SU-DHL-6 (cell line): Measurements from ENCODE around the gene MED4.

Experiments
- H2AFZ ChIP-seq: fragments of 200-600 bp; sonication (generic); 2 replicates; pipeline ENCODE4 v1.6.1; 2014; ENCODE audit warnings: low read depth, mild to moderate bottlenecking, moderate library complexity, mixed read lengths, antibody characterized with exemption, low read length; ENCODE audit not compliant: severe bottlenecking
- H3F3A ChIP-seq: fragments of 200-600 bp; shearing (Covaris generic); 2 replicates; pipeline ENCODE4 v1.6.0; 2016; ENCODE audit warnings: antibody characterized with exemption, mild to moderate bottlenecking; ENCODE audit not compliant: insufficient read depth
- H3K27ac ChIP-seq: fragments of 200-600 bp; sonication (generic); 2 replicates; pipeline ENCODE4 v1.5.1; 2016; ENCODE audit warnings: low read depth, mild to moderate bottlenecking, low read length, moderate library complexity, mixed read lengths
- H3K27me3 ChIP-seq: fragments of 200-600 bp; sonication (generic), shearing (Covaris generic); 2 replicates; pipeline ENCODE4 v1.6.0; 2014; ENCODE audit warnings: mild to moderate bottlenecking, low read length
- H3K36me3 ChIP-seq: fragments of 200-600 bp; sonication (generic); 2 replicates; pipeline ENCODE4 v1.6.1; 2014; ENCODE audit warnings: mild to moderate bottlenecking, low read length, mixed read lengths
- H3K4me2 ChIP-seq: fragments of 300-600, 200-600 bp; shearing (Covaris generic), sonication (generic); 2 replicates; pipeline ENCODE4 v1.6.0; 2014; ENCODE audit warnings: low read length, low read depth, mild to moderate bottlenecking; ENCODE audit not compliant: poor library complexity, severe bottlenecking
- H3K4me3 ChIP-seq: fragments of 200-600 bp; sonication (generic); 2 replicates; pipeline ENCODE4 v1.5.1; 2014; ENCODE audit warnings: antibody characterized with exemption, low read length, mild to moderate bottlenecking, mixed read lengths; ENCODE audit not compliant: insufficient read depth, poor library complexity, severe bottlenecking
- H3K79me2 ChIP-seq: fragments of 200-600 bp; sonication (generic); 2 replicates; pipeline ENCODE4 v1.6.1; 2014; ENCODE audit warnings: mild to moderate bottlenecking, low read length, moderate library complexity; ENCODE audit not compliant: insufficient read depth
- H3K9ac ChIP-seq: fragments of 200-600 bp; sonication (generic); 2 replicates; pipeline ENCODE4 v1.7.0; 2014; ENCODE audit warnings: mild to moderate bottlenecking, low read length
- H3K9me2 ChIP-seq: fragments of 200-600 bp; sonication (generic); replicated peaks from 2 replicates; pipeline ENCODE4 v1.6.1; 2014; ENCODE audit warnings: low read length; ENCODE audit not compliant: insufficient read depth
- H3K9me3 ChIP-seq: fragments of 200-600 bp; sonication (generic); 2 replicates; pipeline ENCODE4 v1.6.1; 2014; ENCODE audit warnings: low read length, mixed read lengths; ENCODE audit not compliant: insufficient read depth
- H4K20me1 ChIP-seq: fragments of 200-600 bp; sonication (generic); 2 replicates; pipeline ENCODE4 v1.6.1; 2014; ENCODE audit warnings: low read depth, mild to moderate bottlenecking, antibody characterized with exemption, low read length, moderate library complexity, mixed read lengths
- CTCF ChIP-seq: fragments of 200-600 bp; sonication (generic); IDR thresholded peaks from one replicate; pipeline ENCODE4 v1.5.1; 2017; ENCODE audit warnings: antibody characterized with exemption, mild to moderate bottlenecking, low read length, moderate library complexity; ENCODE audit not compliant: insufficient read depth, poor library complexity, severe bottlenecking
- EZH2phosphoT487 ChIP-seq: fragments of 200-600 bp; sonication (generic), shearing (Covaris generic); conservative IDR thresholded peaks from 2 replicates; pipeline ENCODE4 v1.6.1; 2018; ENCODE audit warnings: mild to moderate bottlenecking, antibody characterized with exemption, low read length, moderate library complexity, mixed read lengths

The MED4 gene

GRCh38 chr13:48126944-48127830 is 32.3 kb upstream of the MED4 start:
- no peaks in the 10 kb centered on the region for H3F3A ChIP-seq
- H3K27me3 ChIP-seq = no peaks in the 10 kb centered on the region
- no peaks in the 10 kb centered on the region for H3K36me3 ChIP-seq
- no peak overlapping the region for H3K4me2 ChIP-seq
- H4K20me1 ChIP-seq = no peaks in the 10 kb centered on the region
- no peak overlapping the region for H3K9ac ChIP-seq
- no peaks in the 10 kb centered on the region for H3K9me3 ChIP-seq
- no peak overlapping the region for H3K27ac ChIP-seq
- H2AFZ ChIP-seq = peak overlapping the region; percentile 42
- H3K4me3 ChIP-seq = no peak overlapping the region
- no peaks in the 10 kb centered on the region for H3K9me2 ChIP-seq
- TF ChIP-seq CTCF = peak; percentile 74
- no peak for TF ChIP-seq EZH2phosphoT487
- no peaks in the 10 kb centered on the region for H3K79me2 ChIP-seq

DNA sequence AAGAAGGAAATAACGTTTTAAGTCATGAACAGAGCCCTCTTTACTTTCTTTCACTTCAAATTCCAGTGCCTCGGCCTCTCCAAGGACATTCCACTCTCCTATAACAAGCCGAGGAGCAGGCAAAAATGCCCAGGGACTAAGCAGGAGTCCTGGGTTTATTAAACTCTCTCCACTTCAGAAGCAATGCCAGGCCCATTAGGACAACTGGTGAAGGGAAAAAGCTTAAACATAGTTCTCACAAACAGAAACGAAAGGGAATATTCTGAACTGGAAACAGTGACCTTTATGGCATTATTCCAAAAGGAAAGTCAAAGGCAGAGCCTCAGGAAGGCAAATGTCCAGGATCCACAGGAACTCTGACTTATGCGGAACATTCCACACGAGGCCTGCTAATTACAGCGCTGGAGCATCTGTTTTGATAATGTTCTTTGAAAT is 30.9 kb upstream of the MED4 start:
- no peaks in the 10 kb centered on the region for H3F3A ChIP-seq
- no peak overlapping the region for H3K4me2 ChIP-seq
- no peak overlapping the region for H2AFZ ChIP-seq
- H3K36me3 ChIP-seq = no peaks in the 10 kb centered on the region
- no peaks in the 10 kb centered on the region for H3K9me2 ChIP-seq
- no peaks in the 10 kb centered on the region for H3K79me2 ChIP-seq
- H3K27ac ChIP-seq = no peak overlapping the region
- H3K4me3 ChIP-seq = no peak overlapping the region
- no peak overlapping the region for H3K9ac ChIP-seq
- no peaks in the 10 kb centered on the region for H3K9me3 ChIP-seq
- H3K27me3 ChIP-seq = no peaks in the 10 kb centered on the region
- TF ChIP-seq EZH2phosphoT487 = no peak
- no peak for TF ChIP-seq CTCF
- no peaks in the 10 kb centered on the region for H4K20me1 ChIP-seq

GRCh38 chr13:48123812-48124211 is 28.9 kb upstream of the MED4 start:
- Histone ChIP-seq H3K4me2 (no peak overlapping the region), H3K27me3 (no peaks in the 10 kb centered on the region), H3F3A (no peaks in the 10 kb centered on the region), H3K79me2 (no peaks in the 10 kb centered on the region), H3K27ac (no peak overlapping the region), H3K36me3 (no peaks in the 10 kb centered on the region), H3K4me3 (no peak overlapping the region), H3K9me2 (no peaks in the 10 kb centered on the region), H2AFZ (no peak overlapping the region), H3K9me3 (no peaks in the 10 kb centered on the region), H4K20me1 (no peaks in the 10 kb centered on the region), H3K9ac (no peak overlapping the region)
- TF ChIP-seq CTCF = no peak
- no peak for TF ChIP-seq EZH2phosphoT487
